H9 (cell line): ENCODE measurements around the gene LGALS9. TPM values are rescaled to one million over a fixed set of nuclear protein-coding genes. Genes with fewer than 3 reads are reported as not detected.

ENCODE experiments used
- DNase-seq: peaks from one replicate; pipeline ENCODE4 v3.0.0-alpha.2; 2017
- H2AFZ ChIP-seq: one replicate; pipeline ENCODE4 v1.6.1; 2013; ENCODE audit warnings: mild to moderate bottlenecking, low read length, control low read depth, moderate library complexity
- H2AK5ac ChIP-seq: 2 replicates; pipeline ENCODE4 v1.6.1; 2013; ENCODE audit warnings: low read length, control low read depth, mixed read lengths; ENCODE audit not compliant: insufficient read length
- H2BK120ac ChIP-seq: one replicate; pipeline ENCODE4 v1.6.1; 2013; ENCODE audit warnings: low read depth, mild to moderate bottlenecking, low read length, control low read depth, inconsistent platforms; ENCODE audit not compliant: poor library complexity, severe bottlenecking
- H2BK12ac ChIP-seq: 2 replicates; pipeline ENCODE4 v1.6.1; 2013; ENCODE audit warnings: low read length, control low read depth, mixed read lengths, low read depth; ENCODE audit not compliant: insufficient read length
- H2BK15ac ChIP-seq: 2 replicates; pipeline ENCODE4 v1.6.1; 2013; ENCODE audit warnings: low read depth, low read length, control low read depth
- H2BK20ac ChIP-seq: one replicate; pipeline ENCODE4 v1.6.1; 2013; ENCODE audit warnings: low read depth, mild to moderate bottlenecking, low read length, control low read depth, inconsistent platforms; ENCODE audit not compliant: poor library complexity, severe bottlenecking
- H2BK5ac ChIP-seq: 2 replicates; pipeline ENCODE4 v1.6.1; 2013; ENCODE audit warnings: low read length, control low read depth, mixed read lengths; ENCODE audit not compliant: insufficient read length
- H3K14ac ChIP-seq: 2 replicates; pipeline ENCODE4 v1.6.1; 2013; ENCODE audit warnings: low read length, control low read depth; ENCODE audit not compliant: insufficient read depth
- H3K18ac ChIP-seq: 2 replicates; pipeline ENCODE4 v1.6.1; 2013; ENCODE audit warnings: low read depth, mild to moderate bottlenecking, mixed read lengths, low read length, control low read depth; ENCODE audit not compliant: insufficient read length
- H3K23ac ChIP-seq: 2 replicates; pipeline ENCODE4 v1.6.1; 2013; ENCODE audit warnings: low read length, control low read depth, mixed read lengths, low read depth; ENCODE audit not compliant: insufficient read length
- H3K23me2 ChIP-seq: 2 replicates; pipeline ENCODE4 v1.6.1; 2013; ENCODE audit warnings: low read depth, mild to moderate bottlenecking, mixed read lengths, low read length, control low read depth; ENCODE audit not compliant: insufficient read length, poor library complexity, severe bottlenecking
- H3K27ac ChIP-seq: 2 replicates; pipeline ENCODE4 v1.5.1; 2013; ENCODE audit warnings: low read length, control low read depth, mixed read lengths, low read depth; ENCODE audit not compliant: insufficient read length
- H3K27me3 ChIP-seq: 2 replicates; pipeline ENCODE4 v1.6.1; 2013; ENCODE audit warnings: low read length, control low read depth, inconsistent platforms; ENCODE audit not compliant: insufficient read depth
- H3K4ac ChIP-seq: 2 replicates; pipeline ENCODE4 v1.6.1; 2013; ENCODE audit warnings: low read depth, mild to moderate bottlenecking, control low read depth, inconsistent platforms, low read length, moderate library complexity
- H3K4me1 ChIP-seq: 2 replicates; pipeline ENCODE4 v1.6.1; 2013; ENCODE audit warnings: low read length, control low read depth, inconsistent platforms; ENCODE audit not compliant: insufficient read depth
- H3K4me2 ChIP-seq: 2 replicates; pipeline ENCODE4 v1.6.1; 2013; ENCODE audit warnings: low read length, control low read depth, mixed read lengths; ENCODE audit not compliant: insufficient read length, insufficient read depth
- H3K56ac ChIP-seq: 2 replicates; pipeline ENCODE4 v1.6.1; 2013; ENCODE audit warnings: low read depth, mild to moderate bottlenecking, mixed read lengths, low read length, control low read depth; ENCODE audit not compliant: insufficient read length
- H3K79me1 ChIP-seq: 2 replicates; pipeline ENCODE4 v1.6.1; 2013; ENCODE audit warnings: low read depth, mild to moderate bottlenecking, moderate library complexity, low read length, control low read depth, inconsistent platforms; ENCODE audit not compliant: insufficient read depth, poor library complexity, severe bottlenecking
- H3K79me2 ChIP-seq: 2 replicates; pipeline ENCODE4 v1.6.1; 2013; ENCODE audit warnings: low read length, control low read depth, inconsistent platforms; ENCODE audit not compliant: insufficient read depth
- H3K9ac ChIP-seq: 2 replicates; pipeline ENCODE4 v1.6.1; 2013; ENCODE audit warnings: low read length, control low read depth, mixed read lengths; ENCODE audit not compliant: insufficient read length; ENCODE audit errors: extremely low read depth
- H3K9me3 ChIP-seq: one replicate; pipeline ENCODE4 v1.6.1; 2013; ENCODE audit warnings: low read depth, low read length, inconsistent platforms; ENCODE audit not compliant: control insufficient read depth
- H3T11ph ChIP-seq: one replicate; pipeline ENCODE4 v1.6.1; 2013; ENCODE audit warnings: mild to moderate bottlenecking, low read length, control low read depth, inconsistent platforms
- H4K20me1 ChIP-seq: one replicate; pipeline ENCODE4 v1.6.1; 2013; ENCODE audit not compliant: control insufficient read depth, insufficient read length, insufficient read depth
- H4K5ac ChIP-seq: 2 replicates; pipeline ENCODE4 v1.6.1; 2013; ENCODE audit warnings: low read depth, mild to moderate bottlenecking, mixed read lengths, low read length, control low read depth; ENCODE audit not compliant: insufficient read length
- H4K8ac ChIP-seq: replicated peaks from 2 replicates; pipeline ENCODE4 v1.6.1; 2013; ENCODE audit warnings: low read length, control low read depth, mixed read lengths, low read depth; ENCODE audit not compliant: insufficient read length
- H4K91ac ChIP-seq: 2 replicates; pipeline ENCODE4 v1.6.1; 2013; ENCODE audit warnings: low read depth, mild to moderate bottlenecking, moderate library complexity, mixed read lengths, low read length, control low read depth; ENCODE audit not compliant: insufficient read length
- H3K27ac Mint-ChIP-seq, 3 experiments: 2 replicates in 2 of 3; 3 replicates in 1 of 3; pipeline ENCODE4 v1.8.0; 2020 to 2021; ENCODE audit warnings: mixed read lengths in 3 of 3, mild to moderate bottlenecking in 1 of 3, moderate library complexity in 1 of 3
- H3K27me3 Mint-ChIP-seq: 2 replicates; pipeline ENCODE4 v1.8.0; 2021; ENCODE audit warnings: low read depth, mild to moderate bottlenecking, moderate library complexity, mixed read lengths
- H3K36me3 Mint-ChIP-seq, 3 experiments: 2 replicates in 2 of 3; 3 replicates in 1 of 3; pipeline ENCODE4 v1.8.0; 2020 to 2021; ENCODE audit warnings: low read depth in 3 of 3, mixed read lengths in 3 of 3; ENCODE audit not compliant: insufficient read depth in 1 of 3
- H3K4me1 Mint-ChIP-seq, 2 experiments: 2 replicates each; pipeline ENCODE4 v1.8.0; 2020; ENCODE audit warnings: mixed read lengths in 2 of 2
- H3K4me3 Mint-ChIP-seq, 2 experiments: 2 replicates in 1 of 2; 3 replicates in 1 of 2; pipeline ENCODE4 v1.8.0; 2020 to 2021; ENCODE audit warnings: mild to moderate bottlenecking in 2 of 2, mixed read lengths in 2 of 2, moderate library complexity in 1 of 2
- H3K9me3 Mint-ChIP-seq, 2 experiments: 2 replicates in 1 of 2; 3 replicates in 1 of 2; pipeline ENCODE4 v1.8.0; 2020; ENCODE audit warnings: mild to moderate bottlenecking in 2 of 2, mixed read lengths in 2 of 2, moderate library complexity in 1 of 2
- WGBS: extraction: QIAGEN DNeasy Blood & Tissue Kit; methylation state at CpG from one replicate; pipeline ENCODE4 v1.1.7; 2013; ENCODE audit warnings: missing lambda C conversion rate, low lambda C conversion rate, mixed read lengths; ENCODE audit not compliant: insufficient read length; ENCODE audit errors: extremely low coverage; 5-methylcytosine and 5-hydroxymethylcytosine counted together
- total RNA-seq: library from RNA; stranded (reverse); gene quantifications from 2 replicates; pipeline ENCODE4 v1.2.1, GENCODE V29; 2021
- TF ChIP-seq, protein P1 (sequence below): fragments of 200-600 bp; sonication (generic); conservative IDR thresholded peaks from 3 replicates; pipeline ENCODE4 v1.8.0; 2021; ENCODE audit warnings: antibody characterized with exemption, mild to moderate bottlenecking

The LGALS9 gene
- total RNA-seq, 1 experiment from 2014 or later = 2.5 TPM

DNA sequence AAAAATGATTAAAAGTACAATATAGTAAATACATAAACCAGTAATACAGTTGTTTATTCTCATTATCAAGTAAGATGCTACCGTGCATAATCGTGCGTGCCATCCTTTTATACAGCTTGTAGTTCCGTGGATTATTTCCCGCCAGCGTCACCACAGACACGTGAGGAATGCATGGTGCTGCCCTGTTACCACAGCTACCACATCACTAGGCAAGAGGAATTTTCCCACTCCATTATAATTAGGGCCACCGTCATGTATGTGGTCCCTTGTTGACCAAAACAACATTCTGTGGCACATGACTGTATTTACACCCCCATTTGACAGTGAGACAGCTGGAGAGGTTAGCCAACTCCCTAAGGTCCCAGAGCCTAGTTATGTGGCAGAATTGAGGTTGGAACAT lies 30.5 kb upstream of the LGALS9 start:
- Mint-ChIP-seq H3K4me3 (no peak overlapping the region), H3K27ac (peak overlapping the region in 1 of 3 experiments; percentile 76; a peak in 1 of 7 replicates), H3K9me3 (no peaks in the 10 kb centered on the region), H3K27me3 (no peaks in the 10 kb centered on the region), H3K36me3 (peaks cover 9 to 38% (median 29%) of the 10 kb centered on the region in 3 experiments; a peak in 6 of 7 replicates), H3K4me1 (peaks cover 6 to 8% of the 10 kb centered on the region in 2 experiments)
- no peak overlapping the region for H3K27ac ChIP-seq
- H3K27me3 ChIP-seq = no peaks in the 10 kb centered on the region
- no peak overlapping the region for H4K5ac ChIP-seq
- H2BK5ac ChIP-seq = no peak overlapping the region
- no peak overlapping the region for H2BK20ac ChIP-seq
- H2AK5ac ChIP-seq = no peak overlapping the region
- no peak overlapping the region for H2AFZ ChIP-seq
- no peak overlapping the region for H4K8ac ChIP-seq
- no peak overlapping the region for H2BK120ac ChIP-seq
- no peaks in the 10 kb centered on the region for H3K4me1 ChIP-seq
- no peak for DNase-seq
- no peaks in the 10 kb centered on the region for H3K9me3 ChIP-seq
- no peaks in the 10 kb centered on the region for H3K79me1 ChIP-seq
- H3K4me2 ChIP-seq = no peak overlapping the region
- H2BK12ac ChIP-seq = no peak overlapping the region
- no peak overlapping the region for H3T11ph ChIP-seq
- H3K23ac ChIP-seq = no peak overlapping the region
- no peak overlapping the region for H3K9ac ChIP-seq
- H4K20me1 ChIP-seq = no peaks in the 10 kb centered on the region
- H2BK15ac ChIP-seq = no peak overlapping the region
- H3K56ac ChIP-seq = no peak overlapping the region
- no CpG with 5 or more reads among the region's 8 CpGs for WGBS
- no peak overlapping the region for H3K4ac ChIP-seq
- TF ChIP-seq, protein P1, sequence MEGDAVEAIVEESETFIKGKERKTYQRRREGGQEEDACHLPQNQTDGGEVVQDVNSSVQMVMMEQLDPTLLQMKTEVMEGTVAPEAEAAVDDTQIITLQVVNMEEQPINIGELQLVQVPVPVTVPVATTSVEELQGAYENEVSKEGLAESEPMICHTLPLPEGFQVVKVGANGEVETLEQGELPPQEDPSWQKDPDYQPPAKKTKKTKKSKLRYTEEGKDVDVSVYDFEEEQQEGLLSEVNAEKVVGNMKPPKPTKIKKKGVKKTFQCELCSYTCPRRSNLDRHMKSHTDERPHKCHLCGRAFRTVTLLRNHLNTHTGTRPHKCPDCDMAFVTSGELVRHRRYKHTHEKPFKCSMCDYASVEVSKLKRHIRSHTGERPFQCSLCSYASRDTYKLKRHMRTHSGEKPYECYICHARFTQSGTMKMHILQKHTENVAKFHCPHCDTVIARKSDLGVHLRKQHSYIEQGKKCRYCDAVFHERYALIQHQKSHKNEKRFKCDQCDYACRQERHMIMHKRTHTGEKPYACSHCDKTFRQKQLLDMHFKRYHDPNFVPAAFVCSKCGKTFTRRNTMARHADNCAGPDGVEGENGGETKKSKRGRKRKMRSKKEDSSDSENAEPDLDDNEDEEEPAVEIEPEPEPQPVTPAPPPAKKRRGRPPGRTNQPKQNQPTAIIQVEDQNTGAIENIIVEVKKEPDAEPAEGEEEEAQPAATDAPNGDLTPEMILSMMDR = no peak
- no peaks in the 10 kb centered on the region for H3K79me2 ChIP-seq
- no peak overlapping the region for H3K14ac ChIP-seq
- H3K23me2 ChIP-seq = no peaks in the 10 kb centered on the region
- no peak overlapping the region for H4K91ac ChIP-seq
- H3K18ac ChIP-seq = no peak overlapping the region
